K562 (cell line): Measurements from ENCODE around the gene FOSL1. TPM values are rescaled to one million over a fixed set of nuclear protein-coding genes. Genes with fewer than 3 reads are reported as not detected.

Experiments used
- BRD4 ChIP-seq: fragments of 200-600 bp; sonication (generic); IDR thresholded peaks from 2 replicates; pipeline ENCODE4 v1.6.1; 2017; ENCODE audit warnings: inconsistent platforms
- MGA ChIP-seq: fragments of 450-650 bp; IDR thresholded peaks from 2 replicates; pipeline ENCODE4 v1.6.1; 2016; ENCODE audit warnings: mild to moderate bottlenecking, moderate library complexity
- MXD1 ChIP-seq: fragments of 250-450 bp; sonication (Bioruptor Pico); IDR thresholded peaks from 2 replicates; pipeline ENCODE4 v1.8.0; 2021; ENCODE audit warnings: borderline replicate concordance, mild to moderate bottlenecking, moderate library complexity; ENCODE audit not compliant: poor library complexity, severe bottlenecking
- NCOA1 ChIP-seq: fragments of 450-650 bp; IDR thresholded peaks from 2 replicates; pipeline ENCODE4 v1.6.1; 2016; ENCODE audit warnings: low read depth
- PATZ1 ChIP-seq: fragments of 250-450 bp; sonication (Bioruptor Pico); IDR thresholded peaks from 2 replicates; pipeline ENCODE4 v1.5.0; 2020; ENCODE audit warnings: mild to moderate bottlenecking, borderline replicate concordance
- SP1 ChIP-seq: sonication (generic); formaldehyde crosslinking; IDR thresholded peaks from 2 replicates; pipeline ENCODE4 v1.8.1; 2022; ENCODE audit warnings: mild to moderate bottlenecking, missing genetic modification reagents
- TAL1 ChIP-seq: fragments of 450-650 bp; IDR thresholded peaks from 2 replicates; pipeline ENCODE4 v1.6.1; 2016; ENCODE audit warnings: mild to moderate bottlenecking
- XRCC3 ChIP-seq: fragments of 450-650 bp; IDR thresholded peaks from 2 replicates; pipeline ENCODE4 v1.6.1; 2017; ENCODE audit warnings: mild to moderate bottlenecking, moderate library complexity
- ZBTB33 ChIP-seq: sonication (generic); formaldehyde crosslinking; IDR thresholded peaks from 2 replicates; pipeline ENCODE4 v1.8.1; 2023; ENCODE audit warnings: mild to moderate bottlenecking, missing genetic modification reagents
- ZNF239 ChIP-seq: fragments of 250-450 bp; sonication (Bioruptor Pico); IDR thresholded peaks from 2 replicates; pipeline ENCODE4 v1.4.0; 2020; ENCODE audit warnings: mild to moderate bottlenecking
- ZSCAN29 ChIP-seq: fragments of 450-650 bp; IDR thresholded peaks from 2 replicates; pipeline ENCODE4 v1.6.1; 2017
- polyA plus RNA-seq, 8 experiments: library from polyadenylated mRNA; depleted of rRNA in 4 of 8; stranded (reverse) in 5 of 8; unstranded in 3 of 8; fragments of >200 nt; fragmentation: Nextera tagmentation in 2 of 8; fragmentation: Illumina TruSeq in 1 of 8; extraction: Ambion mirVana in 2 of 8; extraction: Trizol in 1 of 8; gene quantifications; 2 replicates each; pipeline versions ENCODE4 v1.2.1 to v1.2.3, GENCODE V29; 2011 to 2014; ENCODE audit warnings: inconsistent platforms in 1 of 8, missing spikeins in 1 of 8
- total RNA-seq, 7 experiments: library from RNA; depleted of rRNA in 6 of 7; stranded (reverse); fragments of >200 nt in 6 of 7; fragmentation: Illumina TruSeq in 2 of 7; extraction: Trizol in 2 of 7; gene quantifications; 2 replicates each; pipeline versions ENCODE4 v1.2.1 to v1.2.3, GENCODE V29; 2011 to 2021; ENCODE audit warnings: low replicate concordance in 1 of 7

FOSL1 gene
- total and polyA plus RNA-seq, 9 of the 15 experiments (the other 6 are each of a cell fraction or from before 2014, with no cell fraction given) = 3.5 to 39.6 (median 10.0) TPM

GRCh38 chr11:65890324-65891218 lies 9.6 kb downstream of the FOSL1 start, which contains the start of gene CCDC85B (continued):
- TF ChIP-seq PATZ1 (CRISPR knock-in tag) (no peak), BRD4 (no peak), TAL1 (no peak), ZBTB33 (no peak), NCOA1 (no peak), ZSCAN29 (no peak), XRCC3 (no peak), SP1 (CRISPR knock-in tag) (peak; percentile 87), MGA (peak; percentile 68), MXD1 (CRISPR knock-in tag) (peak; percentile 55), ZNF239 (no peak)
